Progenitor cell of endocrine pancreas (in vitro differentiated cells): ENCODE data around the gene GASK1A. TPM values are rescaled to one million over a fixed set of nuclear protein-coding genes. Genes with fewer than 3 reads are reported as not detected.
"Not testable (repeated sequence)": the region's sequence is repeated elsewhere in the genome, so short reads cannot be mapped to it uniquely, and the experiment has no call there.

ENCODE experiments used
- DNase-seq: peaks from one replicate; pipeline ENCODE4 v3.0.0; 2021; ENCODE audit warnings: low spot score; ENCODE audit not compliant: unreplicated experiment
- H3K27ac Mint-ChIP-seq: 2 replicates; pipeline ENCODE4 v1.8.0; 2021; ENCODE audit warnings: mild to moderate bottlenecking, moderate library complexity, mixed read lengths
- H3K27me3 Mint-ChIP-seq: 2 replicates; pipeline ENCODE4 v1.8.0; 2021; ENCODE audit warnings: mixed read lengths
- H3K36me3 Mint-ChIP-seq: 2 replicates; pipeline ENCODE4 v1.8.0; 2022; ENCODE audit warnings: mixed read lengths; ENCODE audit not compliant: insufficient read depth
- H3K4me1 Mint-ChIP-seq: 2 replicates; pipeline ENCODE4 v1.8.0; 2021; ENCODE audit warnings: low read depth, mixed read lengths
- H3K4me3 Mint-ChIP-seq: 2 replicates; pipeline ENCODE4 v1.8.0; 2021; ENCODE audit warnings: low read depth, mild to moderate bottlenecking, moderate library complexity, mixed read lengths
- H3K9me3 Mint-ChIP-seq: 2 replicates; pipeline ENCODE4 v1.8.0; 2021; ENCODE audit warnings: low read depth, mixed read lengths
- total RNA-seq: library from RNA; stranded (reverse); gene quantifications from 2 replicates; pipeline ENCODE4 v1.2.1, GENCODE V29; 2021
- TF ChIP-seq, protein P1 (sequence below): fragments of 200-600 bp; sonication (generic); IDR thresholded peaks from one replicate; pipeline ENCODE4 v1.5.0; 2021; ENCODE audit warnings: antibody characterized with exemption, mild to moderate bottlenecking; ENCODE audit not compliant: unreplicated experiment

GASK1A gene
- total RNA-seq, 1 donor from 2014 or later, result 2.3 TPM

DNA sequence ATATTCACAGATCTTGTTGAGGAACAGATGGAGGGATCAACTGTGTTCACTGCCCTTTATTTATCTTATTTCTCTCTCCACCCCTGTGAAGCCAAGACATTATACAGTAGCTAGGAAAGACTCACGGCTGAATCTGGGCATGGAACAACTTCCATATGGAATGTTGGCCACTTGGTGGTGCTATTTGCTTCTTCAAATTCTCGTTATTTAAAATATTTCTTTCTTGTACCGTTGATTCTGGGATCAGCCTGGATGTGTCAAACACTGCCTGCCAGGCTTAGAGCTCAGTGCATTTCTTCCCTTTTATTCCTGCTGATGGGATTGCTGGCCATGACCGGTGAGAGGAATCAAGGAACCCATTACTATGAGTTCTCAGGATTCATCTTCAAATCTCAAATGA lies 17.5 kb upstream of the GASK1A start:
- Mint-ChIP-seq H3K4me1 (no peaks in the 10 kb centered on the region), H3K36me3 (no peaks in the 10 kb centered on the region), H3K27me3 (peaks cover 26% of the 10 kb centered on the region), H3K27ac (no peak overlapping the region), H3K4me3 (no peak overlapping the region), H3K9me3 (no peaks in the 10 kb centered on the region)
- TF ChIP-seq, protein P1, sequence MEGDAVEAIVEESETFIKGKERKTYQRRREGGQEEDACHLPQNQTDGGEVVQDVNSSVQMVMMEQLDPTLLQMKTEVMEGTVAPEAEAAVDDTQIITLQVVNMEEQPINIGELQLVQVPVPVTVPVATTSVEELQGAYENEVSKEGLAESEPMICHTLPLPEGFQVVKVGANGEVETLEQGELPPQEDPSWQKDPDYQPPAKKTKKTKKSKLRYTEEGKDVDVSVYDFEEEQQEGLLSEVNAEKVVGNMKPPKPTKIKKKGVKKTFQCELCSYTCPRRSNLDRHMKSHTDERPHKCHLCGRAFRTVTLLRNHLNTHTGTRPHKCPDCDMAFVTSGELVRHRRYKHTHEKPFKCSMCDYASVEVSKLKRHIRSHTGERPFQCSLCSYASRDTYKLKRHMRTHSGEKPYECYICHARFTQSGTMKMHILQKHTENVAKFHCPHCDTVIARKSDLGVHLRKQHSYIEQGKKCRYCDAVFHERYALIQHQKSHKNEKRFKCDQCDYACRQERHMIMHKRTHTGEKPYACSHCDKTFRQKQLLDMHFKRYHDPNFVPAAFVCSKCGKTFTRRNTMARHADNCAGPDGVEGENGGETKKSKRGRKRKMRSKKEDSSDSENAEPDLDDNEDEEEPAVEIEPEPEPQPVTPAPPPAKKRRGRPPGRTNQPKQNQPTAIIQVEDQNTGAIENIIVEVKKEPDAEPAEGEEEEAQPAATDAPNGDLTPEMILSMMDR, result peak; percentile 74
- no peak for DNase-seq

DNA sequence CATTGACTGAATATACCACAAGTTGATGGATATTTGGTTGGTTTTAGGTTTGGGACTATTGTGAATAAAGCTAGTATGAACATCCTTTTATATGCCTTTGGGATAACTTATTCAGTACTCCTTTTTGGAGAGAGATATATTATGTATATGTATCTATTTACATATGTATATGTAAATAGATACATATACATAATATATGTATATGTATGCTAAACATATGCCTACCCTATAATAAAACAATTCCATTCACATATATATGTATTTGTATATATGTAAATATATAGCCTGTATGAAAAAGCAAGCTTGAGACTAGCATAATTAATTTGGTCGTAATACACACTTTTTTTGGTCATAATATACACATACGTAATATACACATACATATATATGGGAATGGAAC lies 15.8 kb upstream of the GASK1A start:
- DNase-seq, result no peak
- TF ChIP-seq, protein P1, result no peak
- Mint-ChIP-seq H3K4me3 (no peak overlapping the region), H3K4me1 (no peaks in the 10 kb centered on the region), H3K27ac (no peak overlapping the region), H3K36me3 (no peaks in the 10 kb centered on the region), H3K27me3 (peaks cover 26% of the 10 kb centered on the region), H3K9me3 (no peaks in the 10 kb centered on the region)

DNA sequence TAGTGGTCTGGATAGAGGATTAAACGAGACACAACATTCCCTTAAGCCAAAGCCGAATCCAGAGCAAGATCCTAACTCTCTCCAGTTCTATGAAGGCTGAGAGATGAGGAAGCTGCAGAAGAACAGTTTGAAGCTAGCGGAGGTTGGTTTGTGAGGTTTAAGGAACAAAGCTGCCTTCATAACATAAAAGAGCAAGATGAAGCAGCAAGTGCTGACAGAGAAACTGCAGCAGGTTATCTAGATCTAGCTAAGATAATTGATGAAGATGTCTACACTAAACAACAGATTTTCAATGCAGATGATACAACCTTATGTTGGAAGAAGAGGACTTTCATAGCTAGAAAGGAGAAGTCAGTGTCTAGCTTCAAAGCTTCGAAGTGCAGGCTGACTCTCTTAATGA lies 14.8 kb upstream of the GASK1A start:
- no peaks in the 10 kb centered on the region for H3K36me3 Mint-ChIP-seq
- peaks cover 26% of the 10 kb centered on the region for H3K27me3 Mint-ChIP-seq
- H3K27ac Mint-ChIP-seq, result no peak overlapping the region
- H3K4me1 Mint-ChIP-seq, result no peaks in the 10 kb centered on the region
- TF ChIP-seq, protein P1, result no peak
- no peak overlapping the region for H3K4me3 Mint-ChIP-seq
- no peaks in the 10 kb centered on the region for H3K9me3 Mint-ChIP-seq
- no peak for DNase-seq

DNA sequence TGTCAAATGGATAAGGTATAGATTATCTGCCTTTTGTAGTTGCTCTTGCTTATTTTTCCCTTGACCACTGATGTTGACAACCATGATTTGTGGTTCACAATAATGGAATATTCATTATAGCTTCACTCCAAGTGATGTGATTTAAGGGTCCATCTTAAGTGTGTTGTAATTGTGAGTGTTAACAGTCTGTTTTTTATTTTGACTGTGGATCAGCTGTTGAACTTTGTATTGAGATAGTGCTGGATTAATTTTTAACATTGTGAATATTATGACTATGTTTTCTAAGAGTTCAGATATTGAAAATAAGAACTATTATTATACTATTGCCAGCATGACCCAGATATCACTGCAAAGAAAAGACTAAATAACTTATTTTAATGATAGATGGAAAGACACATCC lies 8.6 kb upstream of the GASK1A start:
- no peak overlapping the region for H3K27ac Mint-ChIP-seq
- no peak overlapping the region for H3K4me3 Mint-ChIP-seq
- DNase-seq, result no peak
- TF ChIP-seq, protein P1, result no peak
- peaks cover 3% of the 10 kb centered on the region for H3K27me3 Mint-ChIP-seq
- H3K36me3 Mint-ChIP-seq, result peaks cover 8% of the 10 kb centered on the region
- peaks cover 21% of the 10 kb centered on the region for H3K9me3 Mint-ChIP-seq
- H3K4me1 Mint-ChIP-seq, result no peaks in the 10 kb centered on the region

DNA sequence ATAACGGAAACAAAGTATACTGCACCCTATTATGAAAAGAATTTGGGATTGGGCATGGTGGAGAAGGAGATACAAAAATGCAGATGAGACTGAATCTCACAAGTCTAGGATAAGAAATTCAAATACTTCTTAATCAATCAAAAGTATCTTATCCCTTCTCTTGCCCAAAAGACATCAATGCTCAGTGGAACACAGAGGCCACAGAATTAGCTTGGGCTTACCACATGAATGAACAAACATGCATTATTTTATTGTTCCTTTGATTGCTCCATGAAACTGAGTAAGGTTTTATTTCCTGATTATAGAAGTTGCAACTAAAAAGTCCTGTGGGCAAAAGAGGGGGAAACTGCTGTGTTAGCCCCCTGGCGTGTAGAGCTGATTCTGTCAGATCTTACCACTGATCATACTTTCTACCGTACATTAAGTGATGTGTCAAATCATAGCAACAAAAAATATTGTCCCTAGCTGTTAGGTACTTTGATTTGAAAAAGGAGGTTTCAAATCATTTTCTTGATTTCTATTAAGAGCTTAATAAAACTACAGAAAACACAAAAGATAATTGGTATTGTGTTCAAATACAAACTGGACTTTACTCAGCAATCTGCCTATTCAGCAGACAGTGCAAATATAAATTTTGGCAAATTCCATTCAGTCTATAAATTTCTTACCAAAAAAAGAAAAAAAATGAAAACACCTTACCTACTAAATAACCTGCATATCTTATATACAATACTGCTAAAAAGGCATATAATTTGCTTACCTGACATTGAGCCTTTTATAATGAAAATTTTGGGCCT lies 7.9 kb upstream of the GASK1A start:
- H3K4me3 Mint-ChIP-seq, result no peak overlapping the region
- peaks cover 11% of the 10 kb centered on the region for H3K36me3 Mint-ChIP-seq
- TF ChIP-seq, protein P1, result no peak

DNA sequence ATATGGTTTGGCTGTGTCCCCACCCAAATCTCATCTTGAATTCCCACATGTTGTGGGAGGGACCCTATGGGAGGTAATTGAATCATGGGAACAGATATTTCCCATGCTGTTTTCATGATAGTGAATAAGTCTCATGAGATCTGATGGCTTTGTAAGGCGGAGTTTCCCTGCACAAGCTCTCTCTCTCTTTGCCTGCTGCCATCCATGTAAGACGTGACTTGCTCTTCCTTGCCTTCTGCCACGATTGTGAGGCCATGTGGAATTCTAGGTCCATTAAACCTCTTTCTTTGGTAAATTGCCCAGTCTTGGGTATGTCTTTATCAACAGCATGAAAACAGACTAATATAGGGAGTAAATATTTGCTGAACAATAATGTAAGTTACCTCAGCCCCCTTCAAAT lies 4.2 kb upstream of the GASK1A start:
- DNase-seq, H3K4me3 Mint-ChIP-seq, H3K27ac Mint-ChIP-seq, H3K4me1 Mint-ChIP-seq: not testable (repeated sequence)
- Mint-ChIP-seq H3K27me3 (peaks cover 33% of the 10 kb centered on the region), H3K36me3 (peaks cover 14% of the 10 kb centered on the region), H3K9me3 (peaks cover 30% of the 10 kb centered on the region)

More for the DNA sequence above, 7.9 kb upstream of the GASK1A start:
- H3K9me3 Mint-ChIP-seq, result peaks cover 26% of the 10 kb centered on the region
- no peaks in the 10 kb centered on the region for H3K4me1 Mint-ChIP-seq
- H3K27ac Mint-ChIP-seq, result no peak overlapping the region
- no peak for DNase-seq
- H3K27me3 Mint-ChIP-seq, result peaks cover 5% of the 10 kb centered on the region
